SK-N-DZ (cell line): ENCODE data around the gene ADAM15.
A peak's percentile ranks its signal among the peaks of the same experiment; 100 is the strongest.

Source experiments
- DNase-seq: peaks from one replicate; pipeline ENCODE4 v3.0.0-alpha.2; 2015; ENCODE audit warnings: low spot score

The ADAM15 gene

GRCh38 chr1:155083865-155084721, 33.0 kb downstream of the ADAM15 start:
- no peak for DNase-seq

- DNase-seq, result peak; percentile 99
Measured at GRCh38 chr1:155084722-155085503, 33.8 kb downstream of the ADAM15 start.

- no peak for DNase-seq
Measured at GRCh38 chr1:155085504-155086127, 34.5 kb downstream of the ADAM15 start.

- peak; percentile 70 for DNase-seq
Measured at GRCh38 chr1:155086128-155086741, 35.1 kb downstream of the ADAM15 start.

GRCh38 chr1:155086856-155087535, 35.9 kb downstream of the ADAM15 start:
- DNase-seq, result no peak

- DNase-seq, result peak; percentile 89
Measured at GRCh38 chr1:155091071-155092051, 40.2 kb downstream of the ADAM15 start.

GRCh38 chr1:155092131-155092530, 41.0 kb downstream of the ADAM15 start:
- no peak for DNase-seq

GRCh38 chr1:155092641-155093040, 41.5 kb downstream of the ADAM15 start:
- no peak for DNase-seq

GRCh38 chr1:155093911-155094621, 43.0 kb downstream of the ADAM15 start:
- DNase-seq, result peak; percentile 78

- no peak for DNase-seq
Measured at GRCh38 chr1:155094622-155094948, 43.5 kb downstream of the ADAM15 start.

GRCh38 chr1:155099331-155099730, 48.2 kb downstream of the ADAM15 start:
- no peak for DNase-seq

- DNase-seq, result no peak
Measured at GRCh38 chr1:155103325-155103724, 52.2 kb downstream of the ADAM15 start.

- DNase-seq, result no peak
Measured at GRCh38 chr1:155104605-155105534, 53.8 kb downstream of the ADAM15 start.

GRCh38 chr1:155105604-155106011, 54.5 kb downstream of the ADAM15 start:
- no peak for DNase-seq

- no peak for DNase-seq
Measured at GRCh38 chr1:155106862-155107261, 55.7 kb downstream of the ADAM15 start.

GRCh38 chr1:155107309-155108264, 56.5 kb downstream of the ADAM15 start:
- no peak for DNase-seq

- no peak for DNase-seq
Measured at GRCh38 chr1:155108296-155108695, 57.2 kb downstream of the ADAM15 start.
